ENCODE results near the gene CCNYL1.

DNA sequence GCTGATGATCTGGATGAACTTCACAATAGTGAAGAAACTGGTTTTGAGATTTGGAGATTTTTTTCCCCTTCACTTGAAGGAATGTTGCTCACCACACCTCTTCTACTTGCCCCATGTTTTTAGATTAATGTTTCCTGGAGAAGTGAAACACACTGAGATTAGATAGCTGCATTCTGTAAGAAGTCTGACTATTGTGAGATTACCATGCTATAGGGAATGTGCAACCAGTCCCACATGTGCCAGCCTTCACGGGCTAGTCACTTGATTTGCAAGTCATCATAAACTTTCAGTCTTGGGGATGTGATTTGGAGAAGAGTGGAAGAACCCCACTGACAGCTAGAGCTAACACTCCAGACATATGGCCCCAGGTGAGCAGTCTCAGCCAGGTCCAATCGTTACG lies 7.4 kb upstream of the CCNYL1 start:
- no peak for TF ChIP-seq CTCF (IDR thresholded peaks at IDR 0.05)
- no peak for TF ChIP-seq POLR2A (IDR thresholded peaks at IDR 0.05)

Measured in adrenal gland (tissue), 5 donors.